Kidney epithelial cell (primary cell): ENCODE results near the gene PRKCB. TPM values are rescaled to one million over a fixed set of nuclear protein-coding genes. Genes with fewer than 3 reads are reported as not detected.

Experiments used
- DNase-seq: peaks from one replicate; pipeline ENCODE4 v3.0.0-alpha.2; 2010; ENCODE audit warnings: low read depth
- H3K27me3 ChIP-seq: 2 replicates; pipeline ENCODE4 v1.6.0; 2011; ENCODE audit warnings: low read length; ENCODE audit not compliant: control insufficient read depth, insufficient read depth
- H3K36me3 ChIP-seq: 2 replicates; pipeline ENCODE4 v1.5.1; 2011; ENCODE audit warnings: low read length; ENCODE audit not compliant: control insufficient read depth, insufficient read depth
- H3K4me3 ChIP-seq: 2 replicates; pipeline ENCODE4 v1.5.1; 2011; ENCODE audit warnings: low read depth, mild to moderate bottlenecking, control low read depth, low read length
- CTCF ChIP-seq: IDR thresholded peaks from 2 replicates; pipeline ENCODE4 v1.5.1; 2011; ENCODE audit warnings: mild to moderate bottlenecking, moderate library complexity, low read length, control low read depth, inconsistent platforms; ENCODE audit not compliant: insufficient read depth, poor library complexity, severe bottlenecking
- total RNA-seq: library from RNA; depleted of rRNA; stranded (reverse); fragments of >200 nt; gene quantifications from 2 replicates; pipeline ENCODE4 v1.2.3, GENCODE V29; 2015

PRKCB gene
- total RNA-seq, 1 donor from 2014 or later: 7.1 TPM

GRCh38 chr16:23922406-23922805 is 86.6 kb downstream of the PRKCB start:
- H3K4me3 ChIP-seq: no peak overlapping the region
- no peaks in the 10 kb centered on the region for H3K36me3 ChIP-seq
- H3K27me3 ChIP-seq: no peaks in the 10 kb centered on the region
- TF ChIP-seq CTCF: no peak
- DNase-seq: no peak

GRCh38 chr16:23924128-23924527 is 88.3 kb downstream of the PRKCB start:
- no peaks in the 10 kb centered on the region for H3K36me3 ChIP-seq
- DNase-seq: no peak
- H3K4me3 ChIP-seq: no peak overlapping the region
- H3K27me3 ChIP-seq: no peaks in the 10 kb centered on the region
- no peak for TF ChIP-seq CTCF

GRCh38 chr16:23927796-23928195 is 92.0 kb downstream of the PRKCB start:
- no peak for TF ChIP-seq CTCF
- DNase-seq: no peak
- no peaks in the 10 kb centered on the region for H3K27me3 ChIP-seq
- H3K4me3 ChIP-seq: no peak overlapping the region
- no peaks in the 10 kb centered on the region for H3K36me3 ChIP-seq

GRCh38 chr16:23929237-23929636 is 93.5 kb downstream of the PRKCB start:
- no peak for DNase-seq
- no peak overlapping the region for H3K4me3 ChIP-seq
- H3K36me3 ChIP-seq: no peaks in the 10 kb centered on the region
- no peaks in the 10 kb centered on the region for H3K27me3 ChIP-seq
- no peak for TF ChIP-seq CTCF

GRCh38 chr16:23929856-23930255 is 94.1 kb downstream of the PRKCB start:
- no peaks in the 10 kb centered on the region for H3K27me3 ChIP-seq
- no peak overlapping the region for H3K4me3 ChIP-seq
- TF ChIP-seq CTCF: no peak
- H3K36me3 ChIP-seq: no peaks in the 10 kb centered on the region
- no peak for DNase-seq

- DNase-seq: no peak
- H3K4me3 ChIP-seq: no peak overlapping the region
- H3K36me3 ChIP-seq: no peaks in the 10 kb centered on the region
- TF ChIP-seq CTCF: no peak
- no peaks in the 10 kb centered on the region for H3K27me3 ChIP-seq
Measured at GRCh38 chr16:23930791-23931190, 95.0 kb downstream of the PRKCB start.
